RWPE1 (cell line): ENCODE measurements around the gene ASMTL.

Experiments
- CTCF ChIA-PET: fragments of 350-600 bp; sonication (Branson Sonifier 250); formaldehyde crosslinking; extraction: SDS; loops from one replicate; lab custom pipeline; 2021; lab: Yijun Ruan, JAX
- POLR2A ChIA-PET: fragments of 400-600 bp; formaldehyde crosslinking; extraction: SDS; loops from one replicate; lab custom pipeline; 2020; ENCODE audit warnings: antibody characterized with exemption; ENCODE audit not compliant: low non-redundant PET; lab: Yijun Ruan, JAX
- DNase-seq: peaks from one replicate; pipeline ENCODE4 v3.0.0; 2012; ENCODE audit warnings: low spot score
- H3K27ac ChIP-seq: fragments of 450-650 bp; 2 replicates; pipeline ENCODE4 v1.5.1; 2017
- CTCF ChIP-seq: fragments of 450-650 bp; conservative IDR thresholded peaks from 2 replicates; pipeline ENCODE4 v1.5.1; 2017; ENCODE audit warnings: low read depth, mild to moderate bottlenecking

Gene ASMTL

GRCh38 chrX:1359477-1359873, 93.2 kb downstream of the ASMTL start:
- no peak overlapping the region for H3K27ac ChIP-seq
- no peak for TF ChIP-seq CTCF
- POLR2A ChIA-PET, result no interaction called here
- CTCF ChIA-PET, result no interaction called here
- DNase-seq, result no peak

DNA sequence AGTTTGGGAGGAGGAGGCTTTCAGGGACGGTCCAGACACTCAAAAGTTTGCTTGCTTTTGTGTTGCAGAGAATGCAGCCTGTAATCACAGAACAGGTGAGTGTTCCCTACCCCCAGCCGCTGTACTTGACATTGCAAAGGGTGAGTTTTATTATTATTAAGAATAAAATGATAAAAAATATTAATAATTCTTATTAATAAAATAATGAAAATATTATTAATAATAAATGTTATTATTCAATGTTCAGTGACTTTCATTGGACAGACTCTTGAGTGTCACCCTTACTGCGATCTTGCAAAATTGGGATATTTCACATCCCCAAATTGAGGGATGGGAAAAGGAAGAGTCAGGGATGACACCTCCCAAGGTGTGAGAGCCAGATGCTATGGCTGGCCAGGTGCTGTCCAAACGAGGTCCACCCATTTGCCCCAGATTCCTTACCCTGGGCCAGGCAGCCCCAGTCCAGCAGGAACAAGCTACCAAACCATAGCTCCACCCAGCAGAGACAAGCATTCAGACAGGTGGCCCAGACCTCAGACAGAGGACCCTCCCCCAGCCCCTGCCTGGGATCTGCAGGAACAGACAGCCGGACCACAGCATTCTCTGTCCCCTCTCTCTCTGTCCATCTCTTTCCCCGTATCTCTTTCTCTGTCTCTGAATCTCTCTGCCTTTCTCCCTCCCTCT, 93.8 kb downstream of the ASMTL start:
- ChIA-PET CTCF (no interaction called here), POLR2A (no interaction called here)
- TF ChIP-seq CTCF, result no peak
- no peak for DNase-seq
- H3K27ac ChIP-seq, result no peak overlapping the region

DNA sequence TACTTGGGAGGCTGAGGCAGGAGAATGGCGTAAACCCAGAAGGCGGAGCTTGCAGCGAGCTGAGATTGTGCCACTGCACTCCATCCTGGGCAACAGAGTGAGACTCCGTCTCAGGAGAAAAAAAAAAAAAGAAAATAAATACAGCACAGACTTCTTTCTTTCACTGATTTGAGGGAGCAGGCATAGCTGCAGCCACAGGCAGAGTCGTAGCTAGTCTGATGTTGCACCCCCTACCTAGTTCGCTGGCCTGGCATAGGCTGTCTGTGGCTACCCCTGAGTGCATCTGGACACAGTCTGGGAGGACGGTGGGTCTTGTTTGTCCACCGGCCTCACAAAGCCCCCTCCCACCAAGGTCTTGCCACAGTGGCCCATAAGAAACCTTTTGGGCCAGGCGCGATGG, 94.7 kb downstream of the ASMTL start:
- TF ChIP-seq CTCF, result no peak
- ChIA-PET POLR2A (no interaction called here), CTCF (no interaction called here)

GRCh38 chrX:1355131-1356046, 97.3 kb downstream of the ASMTL start:
- CTCF ChIA-PET, result no interaction called here
- TF ChIP-seq CTCF, result no peak
- no peak for DNase-seq
- H3K27ac ChIP-seq, result no peak overlapping the region
- POLR2A ChIA-PET, result no interaction called here

More for the DNA sequence above, 94.7 kb downstream of the ASMTL start:
- DNase-seq, result no peak
- H3K27ac ChIP-seq, result no peak overlapping the region

GRCh38 chrX:1354036-1355019, 98.4 kb downstream of the ASMTL start:
- POLR2A ChIA-PET, result no interaction called here
- no peak for TF ChIP-seq CTCF
- DNase-seq, result no peak
- CTCF ChIA-PET, result no interaction called here
- H3K27ac ChIP-seq, result no peak overlapping the region
